Peyer's patch (tissue), 4 donors: ENCODE results near the gene DDIT4.

Source experiments
- POLR2A ChIP-seq, 2 donors: fragments of 450-650 bp; IDR thresholded peaks; one replicate each; pipeline ENCODE4 v1.5.1; 2017; ENCODE audit warnings: antibody characterized with exemption in 2 of 2, mild to moderate bottlenecking in 2 of 2, moderate library complexity in 2 of 2
- TF ChIP-seq, protein P1 (sequence below), 6 experiments: fragments of 450-650 bp in 4 of 6; fragments of 200-600 bp in 2 of 6; sonication (generic) in 1 of 6; IDR thresholded peaks; one replicate each; pipeline ENCODE4 v1.5.1; 2017 to 2019; ENCODE audit warnings: antibody characterized with exemption in 6 of 6, mild to moderate bottlenecking in 3 of 6, moderate library complexity in 1 of 6

DNA sequence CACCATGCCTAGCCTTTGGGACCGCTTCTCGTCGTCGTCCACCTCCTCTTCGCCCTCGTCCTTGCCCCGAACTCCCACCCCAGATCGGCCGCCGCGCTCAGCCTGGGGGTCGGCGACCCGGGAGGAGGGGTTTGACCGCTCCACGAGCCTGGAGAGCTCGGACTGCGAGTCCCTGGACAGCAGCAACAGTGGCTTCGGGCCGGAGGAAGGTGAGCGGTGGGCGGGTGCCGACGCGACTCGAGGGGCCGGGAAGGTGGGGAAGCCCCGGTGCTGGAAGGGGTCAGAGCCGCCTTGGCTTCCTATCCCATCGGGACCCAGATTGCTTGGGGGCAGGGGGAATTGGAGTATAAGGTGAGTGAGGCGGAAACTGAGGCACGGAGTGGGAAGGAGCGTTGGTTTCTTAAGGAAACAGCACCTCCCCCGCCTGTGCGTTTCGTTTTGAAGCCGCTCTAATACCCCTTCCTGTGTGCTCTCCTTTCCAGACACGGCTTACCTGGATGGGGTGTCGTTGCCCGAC lies 547 bp downstream of the DDIT4 start:
- no peak for TF ChIP-seq POLR2A (IDR thresholded peaks at IDR 0.05)
- TF ChIP-seq, protein P1, sequence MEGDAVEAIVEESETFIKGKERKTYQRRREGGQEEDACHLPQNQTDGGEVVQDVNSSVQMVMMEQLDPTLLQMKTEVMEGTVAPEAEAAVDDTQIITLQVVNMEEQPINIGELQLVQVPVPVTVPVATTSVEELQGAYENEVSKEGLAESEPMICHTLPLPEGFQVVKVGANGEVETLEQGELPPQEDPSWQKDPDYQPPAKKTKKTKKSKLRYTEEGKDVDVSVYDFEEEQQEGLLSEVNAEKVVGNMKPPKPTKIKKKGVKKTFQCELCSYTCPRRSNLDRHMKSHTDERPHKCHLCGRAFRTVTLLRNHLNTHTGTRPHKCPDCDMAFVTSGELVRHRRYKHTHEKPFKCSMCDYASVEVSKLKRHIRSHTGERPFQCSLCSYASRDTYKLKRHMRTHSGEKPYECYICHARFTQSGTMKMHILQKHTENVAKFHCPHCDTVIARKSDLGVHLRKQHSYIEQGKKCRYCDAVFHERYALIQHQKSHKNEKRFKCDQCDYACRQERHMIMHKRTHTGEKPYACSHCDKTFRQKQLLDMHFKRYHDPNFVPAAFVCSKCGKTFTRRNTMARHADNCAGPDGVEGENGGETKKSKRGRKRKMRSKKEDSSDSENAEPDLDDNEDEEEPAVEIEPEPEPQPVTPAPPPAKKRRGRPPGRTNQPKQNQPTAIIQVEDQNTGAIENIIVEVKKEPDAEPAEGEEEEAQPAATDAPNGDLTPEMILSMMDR (IDR thresholded peaks at IDR 0.05): no peak
